Measurements from ENCODE around the gene NOL4L. TPM values are rescaled to one million over a fixed set of nuclear protein-coding genes. Genes with fewer than 3 reads are reported as not detected.

Gene NOL4L
- polyA plus RNA-seq, 1 donor (not counting 4 experiments of a cell fraction or from before 2014, with no cell fraction given), result 1.0 TPM

DNA sequence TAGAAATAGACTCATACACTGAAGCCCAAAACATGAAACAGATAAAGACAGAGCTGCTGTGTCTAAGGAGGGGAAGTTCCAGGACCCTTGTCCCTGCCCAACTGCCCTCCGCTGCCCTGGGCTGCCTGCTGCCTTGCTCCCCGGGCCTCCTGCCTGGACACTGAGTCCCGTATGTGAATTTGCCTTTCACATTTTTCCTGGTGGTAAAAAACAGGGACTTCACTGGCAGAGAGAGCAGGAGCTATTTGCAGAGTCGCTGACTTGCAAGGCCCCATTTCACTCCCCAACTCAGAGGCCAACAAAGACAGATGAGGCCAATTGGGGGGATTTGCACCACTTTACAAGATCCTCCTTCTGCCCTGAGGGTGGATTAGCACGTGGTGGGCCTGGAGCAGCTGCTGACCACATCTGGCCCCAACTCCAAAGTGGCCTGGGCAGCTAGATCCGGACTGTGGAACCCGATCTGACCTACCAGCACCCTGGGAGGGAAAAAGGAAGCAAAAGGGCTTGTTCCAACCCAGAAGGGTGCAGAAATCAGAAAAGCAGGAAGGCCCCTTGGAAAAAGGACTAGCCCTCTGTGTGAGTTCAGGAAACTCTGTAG is 61.4 kb downstream of the NOL4L start:
- no peaks in the 10 kb centered on the region for H3K4me1 ChIP-seq (ENCODE audit: control insufficient read depth, extremely low read depth, insufficient read depth, low read length)
- no peaks in the 10 kb centered on the region for H3K9me1 ChIP-seq (ENCODE audit: control insufficient read depth, extremely low read depth, insufficient read depth, low read length)
- no peak overlapping the region for H3K9ac ChIP-seq (ENCODE audit: control insufficient read depth, extremely low read depth, insufficient read depth, low read length)
- H3K79me2 ChIP-seq (ENCODE audit: control insufficient read depth, insufficient read depth, low read length), result no peaks in the 10 kb centered on the region
- TF ChIP-seq, protein P1, sequence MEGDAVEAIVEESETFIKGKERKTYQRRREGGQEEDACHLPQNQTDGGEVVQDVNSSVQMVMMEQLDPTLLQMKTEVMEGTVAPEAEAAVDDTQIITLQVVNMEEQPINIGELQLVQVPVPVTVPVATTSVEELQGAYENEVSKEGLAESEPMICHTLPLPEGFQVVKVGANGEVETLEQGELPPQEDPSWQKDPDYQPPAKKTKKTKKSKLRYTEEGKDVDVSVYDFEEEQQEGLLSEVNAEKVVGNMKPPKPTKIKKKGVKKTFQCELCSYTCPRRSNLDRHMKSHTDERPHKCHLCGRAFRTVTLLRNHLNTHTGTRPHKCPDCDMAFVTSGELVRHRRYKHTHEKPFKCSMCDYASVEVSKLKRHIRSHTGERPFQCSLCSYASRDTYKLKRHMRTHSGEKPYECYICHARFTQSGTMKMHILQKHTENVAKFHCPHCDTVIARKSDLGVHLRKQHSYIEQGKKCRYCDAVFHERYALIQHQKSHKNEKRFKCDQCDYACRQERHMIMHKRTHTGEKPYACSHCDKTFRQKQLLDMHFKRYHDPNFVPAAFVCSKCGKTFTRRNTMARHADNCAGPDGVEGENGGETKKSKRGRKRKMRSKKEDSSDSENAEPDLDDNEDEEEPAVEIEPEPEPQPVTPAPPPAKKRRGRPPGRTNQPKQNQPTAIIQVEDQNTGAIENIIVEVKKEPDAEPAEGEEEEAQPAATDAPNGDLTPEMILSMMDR (optimal IDR thresholded peaks at IDR 0.05 in 1 of 3, IDR thresholded peaks at IDR 0.05 in 1 of 3, conservative IDR thresholded peaks at IDR 0.05 in 1 of 3; ENCODE audit: extremely low read depth in 1 of 3, insufficient read depth in 2 of 3, low read length in 3 of 3), result no peak
- no peak for TF ChIP-seq EZH2 (IDR thresholded peaks at IDR 0.05; ENCODE audit: low read length)
- no peak overlapping the region for H3K27ac ChIP-seq (ENCODE audit: control insufficient read depth, insufficient read depth, low read length)
- H2AFZ ChIP-seq (ENCODE audit: control insufficient read depth, low read length), result no peak overlapping the region
- H4K20me1 ChIP-seq (ENCODE audit: control insufficient read depth, extremely low read depth, insufficient read depth, low read length), result peaks cover 4% of the 10 kb centered on the region
- FAIRE-seq (no peak), DNase-seq (ENCODE audit: low read depth, low spot score) (no peak)
- H3K27me3 ChIP-seq (ENCODE audit: control insufficient read depth, extremely low read depth, insufficient read depth, low read length), result peaks cover 37% of the 10 kb centered on the region
- dilution Hi-C loops (cut with MboI; ENCODE audit: extremely low pct_ligation_motif_present, low sequenced_read_pairs), result loop anchor here (25.0 kb wide), 1 partner anchor 114 kb away; no protein-coding TSS in a partner anchor
- no peak overlapping the region for H3K4me3 ChIP-seq (ENCODE audit: control insufficient read depth in 2 of 3, extremely low read depth in 1 of 3, insufficient read depth in 2 of 3, low read depth in 1 of 3, low read length in 3 of 3)
- H3K36me3 ChIP-seq (ENCODE audit: control insufficient read depth in 2 of 2, extremely low read depth in 1 of 2, insufficient read depth in 2 of 2, low read length in 2 of 2), result no peaks in the 10 kb centered on the region
- H3K9me3 ChIP-seq (ENCODE audit: control insufficient read depth, low read depth, low read length), result no peaks in the 10 kb centered on the region
- H3K4me2 ChIP-seq (ENCODE audit: control insufficient read depth, extremely low read depth, insufficient read depth, low read depth, low read length), result no peak overlapping the region

DNA sequence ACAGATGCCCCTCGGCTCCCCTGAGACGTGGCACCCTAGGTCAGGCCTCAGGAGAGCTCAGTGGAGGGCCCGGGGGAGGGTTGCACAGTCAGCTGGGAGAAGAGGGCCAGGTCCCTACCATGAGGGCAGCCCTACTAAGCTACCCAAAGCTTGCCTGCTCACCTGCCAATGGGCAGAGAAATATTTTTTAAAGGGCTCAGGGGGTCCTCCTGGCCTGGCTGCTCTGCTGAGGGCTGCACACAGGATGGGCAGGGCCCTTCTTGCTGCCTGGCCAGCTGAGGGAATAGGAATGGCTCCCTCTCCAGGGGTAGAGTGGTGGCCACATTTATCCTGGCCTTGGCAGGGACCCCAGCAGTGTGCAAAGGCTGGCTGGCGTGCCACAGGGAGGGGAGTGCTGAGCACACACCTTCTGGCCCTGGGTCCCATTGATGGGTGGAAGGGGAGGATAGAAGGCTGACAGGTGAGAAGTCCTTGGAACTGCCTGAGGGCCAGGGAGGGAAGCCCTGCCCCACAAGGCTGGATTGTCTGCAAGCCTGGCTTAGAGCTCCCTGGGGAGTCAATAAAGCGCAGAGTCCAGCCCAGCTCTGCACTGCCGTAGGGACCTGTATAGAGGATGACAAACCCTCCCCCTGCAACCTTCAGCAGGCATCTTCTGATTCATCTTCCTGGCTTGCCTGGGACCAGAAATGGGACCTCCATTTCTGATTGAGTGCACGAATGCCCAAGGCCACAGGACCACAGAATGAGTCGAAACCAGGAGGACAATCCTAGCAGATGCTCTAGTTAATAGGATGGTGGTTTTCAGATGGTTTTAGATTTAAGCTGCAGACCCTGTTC is 62.1 kb downstream of the NOL4L start:
- FAIRE-seq, result no peak
- H3K9ac ChIP-seq (ENCODE audit: control insufficient read depth, extremely low read depth, insufficient read depth, low read length), result no peak overlapping the region
- no peaks in the 10 kb centered on the region for H3K9me3 ChIP-seq (ENCODE audit: control insufficient read depth, low read depth, low read length)
- H3K4me2 ChIP-seq (ENCODE audit: control insufficient read depth, extremely low read depth, insufficient read depth, low read depth, low read length), result no peak overlapping the region
- H3K27ac ChIP-seq (ENCODE audit: control insufficient read depth, insufficient read depth, low read length), result no peak overlapping the region
- no peaks in the 10 kb centered on the region for H3K36me3 ChIP-seq (ENCODE audit: control insufficient read depth in 2 of 2, extremely low read depth in 1 of 2, insufficient read depth in 2 of 2, low read length in 2 of 2)
- dilution Hi-C loops (cut with MboI; ENCODE audit: extremely low pct_ligation_motif_present, low sequenced_read_pairs), result loop anchor here (25.0 kb wide), 1 partner anchor 114 kb away; no protein-coding TSS in a partner anchor
- DNase-seq (ENCODE audit: low read depth, low spot score), result no peak
- no peak overlapping the region for H2AFZ ChIP-seq (ENCODE audit: control insufficient read depth, low read length)
- peaks cover 4% of the 10 kb centered on the region for H4K20me1 ChIP-seq (ENCODE audit: control insufficient read depth, extremely low read depth, insufficient read depth, low read length)
- H3K4me3 ChIP-seq (ENCODE audit: control insufficient read depth in 2 of 3, extremely low read depth in 1 of 3, insufficient read depth in 2 of 3, low read depth in 1 of 3, low read length in 3 of 3), result no peak overlapping the region
- no peaks in the 10 kb centered on the region for H3K79me2 ChIP-seq (ENCODE audit: control insufficient read depth, insufficient read depth, low read length)
- H3K9me1 ChIP-seq (ENCODE audit: control insufficient read depth, extremely low read depth, insufficient read depth, low read length), result no peaks in the 10 kb centered on the region
- peaks cover 36% of the 10 kb centered on the region for H3K27me3 ChIP-seq (ENCODE audit: control insufficient read depth, extremely low read depth, insufficient read depth, low read length)
- H3K4me1 ChIP-seq (ENCODE audit: control insufficient read depth, extremely low read depth, insufficient read depth, low read length), result no peaks in the 10 kb centered on the region
- TF ChIP-seq, protein P1 (optimal IDR thresholded peaks at IDR 0.05 in 1 of 3, IDR thresholded peaks at IDR 0.05 in 1 of 3, conservative IDR thresholded peaks at IDR 0.05 in 1 of 3; ENCODE audit: extremely low read depth in 1 of 3, insufficient read depth in 2 of 3, low read length in 3 of 3), result no peak
- TF ChIP-seq EZH2 (IDR thresholded peaks at IDR 0.05; ENCODE audit: low read length), result no peak

All from keratinocyte (primary cell).